ENCODE measurements around the gene LPCAT2.

- TF ChIP-seq OSR1 (CRISPR knock-in tag; IDR thresholded peaks at IDR 0.05) = no peak
- no peak for TF ChIP-seq ZNF565 (CRISPR knock-in tag; conservative IDR thresholded peaks at IDR 0.05; ENCODE audit: low read depth)
- no peak for TF ChIP-seq ZNF70 (CRISPR knock-in tag; IDR thresholded peaks at IDR 0.05)
- TF ChIP-seq ZFP30 (CRISPR knock-in tag; IDR thresholded peaks at IDR 0.05) = no peak
- TF ChIP-seq PATZ1 (CRISPR knock-in tag; IDR thresholded peaks at IDR 0.05; ENCODE audit: borderline replicate concordance) = no peak
- TF ChIP-seq CREB5 (CRISPR knock-in tag; IDR thresholded peaks at IDR 0.05; ENCODE audit: low read depth) = no peak
These were observed 43.7 kb downstream of the LPCAT2 start for GRCh38 chr16:55552621-55553020.
